Astrocyte (in vitro differentiated cells and primary cell): ENCODE data around the gene TTC23. TPM values are rescaled to one million over a fixed set of nuclear protein-coding genes. Genes with fewer than 3 reads are reported as not detected.

Experiments used
- DNase-seq: peaks from one replicate; pipeline ENCODE4 v3.0.0-alpha.2; 2010; ENCODE audit warnings: low read depth
- FAIRE-seq: peaks from 2 replicates; lab custom pipeline; 2011; peaks lifted over from hg19 to GRCh38; lab: Jason Lieb, UNC
- H2AFZ ChIP-seq: 2 replicates; pipeline ENCODE4 v1.6.0; 2012; ENCODE audit warnings: low read depth, low read length, inconsistent platforms
- H3K27ac ChIP-seq: 2 replicates; pipeline ENCODE4 v1.5.1; 2011; ENCODE audit warnings: low read depth, low read length, inconsistent platforms
- H3K27me3 ChIP-seq: 2 replicates; pipeline ENCODE4 v1.6.0; 2011; ENCODE audit warnings: low read length, inconsistent platforms; ENCODE audit not compliant: insufficient read depth
- H3K36me3 ChIP-seq: 2 replicates; pipeline ENCODE4 v1.5.1; 2011; ENCODE audit warnings: low read length, inconsistent platforms; ENCODE audit not compliant: insufficient read depth
- H3K4me1 ChIP-seq: 2 replicates; pipeline ENCODE4 v1.5.1; 2011; ENCODE audit warnings: low read length, inconsistent platforms; ENCODE audit not compliant: insufficient read depth
- H3K4me2 ChIP-seq: 2 replicates; pipeline ENCODE4 v1.6.0; 2012; ENCODE audit warnings: low read length, inconsistent platforms
- H3K4me3 ChIP-seq: 2 replicates; pipeline ENCODE4 v1.5.1; 2011; ENCODE audit warnings: low read depth, mild to moderate bottlenecking, low read length, inconsistent platforms; ENCODE audit not compliant: insufficient read depth
- H3K79me2 ChIP-seq: 2 replicates; pipeline ENCODE4 v1.6.0; 2012; ENCODE audit warnings: mild to moderate bottlenecking, low read length, inconsistent platforms; ENCODE audit not compliant: insufficient read depth
- H3K9ac ChIP-seq: 2 replicates; pipeline ENCODE4 v1.6.0; 2012; ENCODE audit warnings: mild to moderate bottlenecking, low read length, inconsistent platforms
- H3K9me3 ChIP-seq: 2 replicates; pipeline ENCODE4 v1.5.1; 2012; ENCODE audit warnings: low read depth, mild to moderate bottlenecking, low read length, inconsistent platforms; ENCODE audit not compliant: insufficient read depth
- H4K20me1 ChIP-seq: 2 replicates; pipeline ENCODE4 v1.6.0; 2012; ENCODE audit warnings: low read length, inconsistent platforms; ENCODE audit not compliant: insufficient read depth
- H3K27ac Mint-ChIP-seq: one replicate; pipeline ENCODE4 v1.8.0; 2021; ENCODE audit warnings: mild to moderate bottlenecking, mixed read lengths; ENCODE audit not compliant: unreplicated experiment
- H3K27me3 Mint-ChIP-seq: one replicate; pipeline ENCODE4 v1.8.0; 2021; ENCODE audit warnings: low read depth, mixed read lengths; ENCODE audit not compliant: unreplicated experiment
- H3K36me3 Mint-ChIP-seq: one replicate; pipeline ENCODE4 v1.8.0; 2021; ENCODE audit warnings: low read depth, mixed read lengths; ENCODE audit not compliant: unreplicated experiment
- H3K4me1 Mint-ChIP-seq: one replicate; pipeline ENCODE4 v1.8.0; 2021; ENCODE audit warnings: low read depth, mixed read lengths; ENCODE audit not compliant: unreplicated experiment
- H3K4me3 Mint-ChIP-seq: one replicate; pipeline ENCODE4 v1.8.0; 2021; ENCODE audit warnings: mild to moderate bottlenecking, moderate library complexity, mixed read lengths; ENCODE audit not compliant: unreplicated experiment
- H3K9me3 Mint-ChIP-seq: one replicate; pipeline ENCODE4 v1.8.0; 2021; ENCODE audit warnings: mild to moderate bottlenecking, mixed read lengths; ENCODE audit not compliant: unreplicated experiment
- CTCF ChIP-seq: IDR thresholded peaks from 2 replicates; pipeline ENCODE4 v1.5.1; 2011; ENCODE audit warnings: low read depth, mild to moderate bottlenecking, inconsistent platforms, low read length, moderate library complexity; ENCODE audit not compliant: insufficient read depth
- EZH2 ChIP-seq: IDR thresholded peaks from 2 replicates; pipeline ENCODE4 v1.6.1; 2012; ENCODE audit warnings: mild to moderate bottlenecking, low read length, inconsistent platforms; ENCODE audit not compliant: insufficient read depth
- total RNA-seq: library from RNA; stranded (reverse); gene quantifications from 2 replicates; pipeline ENCODE4 v1.2.1, GENCODE V29; 2021

Gene TTC23
- total RNA-seq, 1 donor from 2014 or later, result 20.2 TPM

GRCh38 chr15:99165956-99166689 lies 83.3 kb downstream of the TTC23 start:
- H3K27me3 Mint-ChIP-seq, result no peaks in the 10 kb centered on the region
- Histone ChIP-seq H3K4me2 (no peak overlapping the region), H3K9ac (no peak overlapping the region), H3K36me3 (peaks cover 7% of the 10 kb centered on the region), H3K79me2 (no peaks in the 10 kb centered on the region), H3K27me3 (no peaks in the 10 kb centered on the region), H3K27ac (no peak overlapping the region), H3K4me3 (no peak overlapping the region), H3K9me3 (no peaks in the 10 kb centered on the region), H4K20me1 (no peaks in the 10 kb centered on the region), H3K4me1 (peaks cover 19% of the 10 kb centered on the region), H2AFZ (no peak overlapping the region)
- no peak overlapping the region for H3K27ac Mint-ChIP-seq
- no peak for DNase-seq
- peaks cover 16% of the 10 kb centered on the region for H3K4me1 Mint-ChIP-seq
- no peak overlapping the region for H3K4me3 Mint-ChIP-seq
- no peaks in the 10 kb centered on the region for H3K9me3 Mint-ChIP-seq
- no peak for TF ChIP-seq CTCF
- TF ChIP-seq EZH2, result no peak
- H3K36me3 Mint-ChIP-seq, result peaks cover 27% of the 10 kb centered on the region
- no peak for FAIRE-seq

- no peak for DNase-seq
- H3K27me3 Mint-ChIP-seq, result no peaks in the 10 kb centered on the region
- H3K4me3 ChIP-seq, result no peak overlapping the region
- no peak for FAIRE-seq
- no peak overlapping the region for H3K27ac ChIP-seq
- H3K27ac Mint-ChIP-seq, result no peak overlapping the region
- H3K36me3 ChIP-seq, result peaks cover 7% of the 10 kb centered on the region
- no peaks in the 10 kb centered on the region for H3K9me3 ChIP-seq
- H3K79me2 ChIP-seq, result no peaks in the 10 kb centered on the region
- no peak for TF ChIP-seq CTCF
- no peak for TF ChIP-seq EZH2
- H3K4me1 ChIP-seq, result peaks cover 14% of the 10 kb centered on the region
- peaks cover 16% of the 10 kb centered on the region for H3K4me1 Mint-ChIP-seq
- H4K20me1 ChIP-seq, result no peaks in the 10 kb centered on the region
- H3K4me2 ChIP-seq, result no peak overlapping the region
- no peak overlapping the region for H3K9ac ChIP-seq
- no peaks in the 10 kb centered on the region for H3K27me3 ChIP-seq
- no peaks in the 10 kb centered on the region for H3K9me3 Mint-ChIP-seq
- peaks cover 25% of the 10 kb centered on the region for H3K36me3 Mint-ChIP-seq
- no peak overlapping the region for H3K4me3 Mint-ChIP-seq
- H2AFZ ChIP-seq, result no peak overlapping the region
Measured at GRCh38 chr15:99165020-99165790, 84.2 kb downstream of the TTC23 start.
